Measurements from ENCODE around the gene TMEM31. TPM values are rescaled to one million over a fixed set of nuclear protein-coding genes. Genes with fewer than 3 reads are reported as not detected.

TMEM31 gene
- not detected for total RNA-seq
- long read RNA-seq = 0 reads

DNA sequence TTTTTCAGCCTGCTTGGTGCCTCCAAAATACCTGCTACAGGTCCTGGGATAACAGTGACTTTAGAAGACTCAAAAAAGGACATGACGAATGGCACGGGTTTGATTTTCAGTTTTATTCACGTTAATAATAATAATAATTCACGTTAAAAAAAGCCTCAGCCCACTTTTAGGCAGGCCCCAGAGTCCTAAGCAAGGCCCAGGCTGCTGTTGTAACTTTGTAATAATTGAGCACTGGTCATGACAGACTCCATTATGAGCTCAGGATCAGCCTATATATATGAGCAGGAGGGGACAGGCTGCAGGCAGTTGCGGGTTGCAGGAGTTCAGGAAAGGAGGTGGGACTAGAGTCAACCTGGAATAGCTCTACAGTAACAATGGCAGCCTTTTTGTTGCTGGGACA lies at the start of gene TMEM31:
Gene TMEM31, plus strand, starts transcription at position 301 of the 400 bp plus-strand sequence. CDS start 1,350 bp downstream, outside the sequence.
- intact Hi-C loops (cut with DNase I) = no loop called here
- DNase-seq (no peak), ATAC-seq (ENCODE audit: poor library complexity) (no peak)

GRCh38 chrX:103663981-103664762 lies 46.5 kb upstream of the TMEM31 start:
- no peak for DNase-seq
- intact Hi-C loops (cut with DNase I) = no loop called here
- no peak for ATAC-seq (ENCODE audit: poor library complexity)

- DNase-seq (no peak), ATAC-seq (ENCODE audit: poor library complexity) (no peak)
- intact Hi-C loops (cut with DNase I) = no loop called here
These were observed 44.3 kb upstream of the TMEM31 start for GRCh38 chrX:103666202-103667107.

DNA sequence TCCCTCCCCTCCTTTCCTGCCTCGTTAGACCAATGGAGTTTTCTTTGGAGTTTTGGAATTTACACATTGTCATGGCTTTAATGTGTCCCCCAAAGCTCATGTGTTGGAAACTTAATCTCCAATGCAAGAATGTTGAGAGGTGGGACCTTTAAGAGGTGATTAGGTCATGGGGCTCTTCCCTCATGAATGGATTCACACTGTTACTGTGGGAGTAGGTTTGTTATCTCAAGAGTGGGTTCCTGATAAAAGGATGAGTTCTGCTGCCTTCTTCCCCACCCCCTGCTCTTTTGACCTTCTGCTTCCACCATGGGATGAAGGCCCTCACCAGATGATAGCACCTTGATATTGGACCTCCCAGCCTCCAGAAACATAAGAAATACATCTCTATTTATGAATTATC lies 41.0 kb upstream of the TMEM31 start:
- DNase-seq = no peak
- intact Hi-C loops (cut with DNase I) = no loop called here
- ATAC-seq (ENCODE audit: poor library complexity) = no peak

- intact Hi-C loops (cut with DNase I) = no loop called here
These were observed 35.9 kb upstream of the TMEM31 start for GRCh38 chrX:103674531-103675454.

GRCh38 chrX:103678199-103678993 lies 32.3 kb upstream of the TMEM31 start:
- intact Hi-C loops (cut with DNase I) = no loop called here
- ATAC-seq (ENCODE audit: poor library complexity) (no peak), DNase-seq (no peak)

More at GRCh38 chrX:103674531-103675454, 35.9 kb upstream of the TMEM31 start:
- DNase-seq (no peak), ATAC-seq (ENCODE audit: poor library complexity) (no peak)

- ATAC-seq (ENCODE audit: poor library complexity) = no peak
- intact Hi-C loops (cut with DNase I) = no loop called here
- no peak for DNase-seq
These were observed 29.3 kb upstream of the TMEM31 start for GRCh38 chrX:103681443-103681842.

DNA sequence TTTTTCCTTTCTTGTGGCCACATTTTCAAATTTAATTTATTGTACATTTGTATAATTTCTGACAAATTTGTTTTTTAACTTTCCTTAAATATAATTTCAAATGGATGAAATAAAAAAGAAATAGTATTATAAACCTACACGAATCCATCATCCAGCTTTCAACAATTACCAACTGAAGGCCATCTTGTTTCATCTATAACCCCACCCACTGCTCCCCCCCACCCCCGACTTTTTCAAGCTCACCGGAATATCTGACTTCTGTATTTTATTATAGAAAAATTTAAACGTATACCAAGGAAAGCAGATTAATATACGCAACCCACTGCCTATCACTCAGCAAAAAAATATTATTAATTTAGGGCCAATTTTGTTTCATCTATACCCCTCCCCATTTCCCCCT lies 25.3 kb upstream of the TMEM31 start:
- DNase-seq (no peak), ATAC-seq (ENCODE audit: poor library complexity) (no peak)
- intact Hi-C loops (cut with DNase I) = no loop called here

DNA sequence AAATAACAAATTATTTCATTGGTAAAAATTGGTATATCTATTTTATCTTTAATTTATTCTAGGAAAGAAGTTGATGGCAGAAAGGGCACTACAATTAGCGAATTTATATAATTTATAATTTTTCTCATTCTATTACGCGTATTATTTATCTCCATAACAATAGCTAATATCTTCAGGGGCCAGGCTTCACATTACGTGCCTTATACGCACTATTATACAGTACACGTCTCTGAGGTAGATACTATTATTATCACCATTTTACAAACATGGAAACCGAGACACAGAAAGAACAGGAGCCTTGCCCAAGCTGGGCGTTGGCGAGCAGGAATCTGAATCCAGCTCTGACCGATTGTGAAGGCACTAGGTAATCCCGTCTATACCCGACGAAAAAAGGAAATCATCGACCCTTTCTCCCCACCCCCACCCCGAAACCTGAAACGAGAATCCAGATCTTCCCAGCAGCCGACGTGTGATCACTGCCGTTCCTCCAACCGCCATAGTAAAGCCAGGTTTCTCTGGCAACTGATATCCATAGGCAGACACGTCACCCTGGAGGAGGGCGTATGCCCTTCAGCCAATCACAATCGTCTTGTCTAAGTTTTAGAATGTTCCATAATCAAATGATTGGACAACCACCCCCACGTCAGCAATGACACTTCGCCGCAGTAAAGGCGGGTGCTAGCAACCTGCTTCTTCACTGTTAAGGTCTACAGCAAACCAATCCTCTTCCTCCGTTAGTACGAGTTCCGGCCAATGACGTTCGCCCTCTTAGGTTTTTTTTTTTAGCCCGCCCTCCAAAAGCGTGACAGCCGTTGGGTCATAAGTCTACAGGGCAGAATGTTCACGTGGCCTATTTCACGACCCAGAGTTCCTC lies 24.3 kb upstream of the TMEM31 start, which contains the start of gene MORF4L2:
Gene MORF4L2, minus strand, starts transcription at position 501 of the 874 bp plus-strand sequence. CDS start 9,672 bp downstream, outside the sequence.
- intact Hi-C loops (cut with DNase I) = no loop called here
- peak; percentile 88 for ATAC-seq (ENCODE audit: poor library complexity)
- peak; percentile 91 for DNase-seq

DNA sequence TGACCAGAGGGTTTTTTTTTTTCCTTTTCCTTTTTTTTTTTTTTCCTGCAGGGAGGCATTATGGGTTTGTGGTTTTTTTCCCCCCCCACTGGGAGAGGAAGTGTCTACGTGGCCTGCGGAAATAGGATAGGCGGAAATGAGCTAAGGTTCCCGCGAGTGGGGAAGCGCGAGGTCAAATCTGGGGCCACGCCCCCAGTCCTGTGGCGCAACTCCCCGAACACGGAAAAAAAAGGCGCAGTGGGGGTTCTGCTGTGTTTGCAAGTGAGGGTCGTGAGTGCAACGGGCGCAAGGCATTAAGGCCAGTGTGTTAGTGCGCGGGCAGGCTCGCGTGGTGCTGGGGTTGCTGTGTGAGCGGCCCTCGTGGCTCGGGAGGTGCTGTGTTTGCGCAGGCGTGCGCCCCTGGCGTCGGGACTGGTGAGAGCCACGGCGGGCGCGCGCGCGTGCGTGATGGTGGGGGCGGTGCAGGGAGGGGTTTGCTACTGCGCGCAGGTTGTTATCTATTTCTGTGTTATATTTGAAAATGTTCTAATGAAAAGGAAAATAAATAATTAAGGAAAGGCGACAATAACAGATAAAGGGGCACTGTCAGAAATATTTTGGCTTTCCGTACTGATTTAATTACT lies 23.5 kb upstream of the TMEM31 start:
- DNase-seq (peak; percentile 94), ATAC-seq (ENCODE audit: poor library complexity) (peak; percentile 94)
- intact Hi-C loops (cut with DNase I) = no loop called here

- intact Hi-C loops (cut with DNase I) = no loop called here
- ATAC-seq (ENCODE audit: poor library complexity) = peak; percentile 29
- DNase-seq = peak; percentile 51
These were observed 23.0 kb upstream of the TMEM31 start for GRCh38 chrX:103687696-103688201.

DNA sequence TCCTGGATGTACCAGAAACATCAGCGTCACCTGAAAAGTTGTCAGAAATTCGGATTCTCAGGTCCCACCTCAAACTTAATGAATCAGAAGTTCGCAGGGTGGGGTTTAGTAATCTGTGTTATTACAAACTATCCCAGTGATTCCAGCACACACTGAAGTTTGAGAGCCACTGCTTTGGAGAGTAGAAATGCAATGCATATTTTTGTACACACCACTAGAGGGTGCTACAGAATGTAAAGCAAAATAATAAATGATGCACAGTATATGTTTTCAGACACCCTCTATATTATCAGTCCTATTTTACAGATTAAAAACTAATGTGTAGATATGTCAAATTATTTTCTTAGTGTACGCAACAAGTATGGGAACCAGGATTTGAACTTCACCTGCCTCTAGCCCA lies 21.8 kb upstream of the TMEM31 start:
- intact Hi-C loops (cut with DNase I) = no loop called here
- no peak for DNase-seq
- ATAC-seq (ENCODE audit: poor library complexity) = no peak

GRCh38 chrX:103691059-103691458 lies 19.6 kb upstream of the TMEM31 start:
- DNase-seq (no peak), ATAC-seq (ENCODE audit: poor library complexity) (no peak)
- intact Hi-C loops (cut with DNase I) = loop anchor here (10.0 kb wide), 1 partner anchor 84 kb away; the partner anchor contains the start of gene PLP1

- DNase-seq (no peak), ATAC-seq (ENCODE audit: poor library complexity) (no peak)
- intact Hi-C loops (cut with DNase I) = loop anchor here (10.0 kb wide), 1 partner anchor 77 kb away; the partner anchor contains the start of gene PLP1
These were observed 13.0 kb upstream of the TMEM31 start for GRCh38 chrX:103697687-103698086.

DNA sequence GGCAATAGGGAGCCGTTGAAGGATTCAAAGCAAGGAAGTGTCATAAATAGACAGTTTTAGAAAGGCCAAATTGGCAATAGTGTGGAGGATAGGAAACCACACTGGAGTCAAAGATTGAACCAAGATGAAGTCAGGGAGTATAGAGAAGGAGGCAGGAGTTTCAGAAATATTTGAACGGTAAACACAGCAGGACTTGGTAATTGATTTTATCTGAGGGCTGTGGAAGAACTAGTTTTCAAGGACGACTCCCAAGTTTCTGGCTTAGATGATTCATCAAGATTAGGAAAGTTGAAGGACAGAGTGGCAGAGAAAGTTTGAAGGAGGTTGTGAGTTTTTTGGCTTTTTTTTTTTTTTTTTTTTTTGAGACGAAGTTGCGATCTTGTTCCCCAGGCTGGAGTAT lies 11.5 kb upstream of the TMEM31 start:
- no peak for DNase-seq
- ATAC-seq (ENCODE audit: poor library complexity) = no peak
- intact Hi-C loops (cut with DNase I) = loop anchor here (10.0 kb wide), 1 partner anchor 76 kb away; the partner anchor contains the start of gene PLP1

GRCh38 chrX:103704863-103705262 lies 5.8 kb upstream of the TMEM31 start:
- DNase-seq (no peak), ATAC-seq (ENCODE audit: poor library complexity) (no peak)
- intact Hi-C loops (cut with DNase I) = loop anchor here (10.0 kb wide), 1 partner anchor 110 kb away; no protein-coding TSS in a partner anchor

All from Right ventricle myocardium superior (tissue), 1 donor.